ENCODE results near the gene MAST2. TPM values are rescaled to one million over a fixed set of nuclear protein-coding genes. Genes with fewer than 3 reads are reported as not detected.
"Not testable (repeated sequence)": the region's sequence is repeated elsewhere in the genome, so short reads cannot be mapped to it uniquely, and the experiment has no call there.

MAST2 gene
- total and polyA plus RNA-seq, 2 donors = 40.0 to 53.0 TPM

DNA sequence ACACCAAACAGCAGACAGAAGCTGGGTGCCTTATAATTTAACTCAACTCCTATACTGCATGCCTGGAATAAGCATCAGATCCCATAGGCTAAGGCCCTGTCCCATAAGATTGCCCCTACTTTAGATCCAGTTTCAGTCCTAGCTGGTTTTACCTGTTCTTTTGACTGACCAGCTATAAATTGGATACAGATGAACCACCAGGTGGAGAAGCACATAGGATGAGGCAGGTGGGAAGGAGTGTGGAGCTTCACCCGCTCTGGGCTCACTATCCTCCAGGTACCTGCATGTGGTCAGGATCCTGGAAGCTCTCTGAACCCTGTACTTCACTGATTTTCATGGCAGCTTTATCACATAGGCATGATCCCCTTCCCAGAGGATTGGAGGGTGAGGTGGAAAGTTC lies 51.3 kb downstream of the MAST2 start:
- Histone ChIP-seq H3K4me1 (ENCODE audit: insufficient read depth) (no peaks in the 10 kb centered on the region), H3K36me3 (ENCODE audit: insufficient read depth) (no peaks in the 10 kb centered on the region), H3K4me3 (ENCODE audit: low read depth, low read length) (no peak overlapping the region), H3K27ac (ENCODE audit: low read depth) (no peak overlapping the region)
- no peak for DNase-seq (ENCODE audit: extremely low spot score)
- WGBS = 100% methylated on average over 1 of the region's 1 CpG

DNA sequence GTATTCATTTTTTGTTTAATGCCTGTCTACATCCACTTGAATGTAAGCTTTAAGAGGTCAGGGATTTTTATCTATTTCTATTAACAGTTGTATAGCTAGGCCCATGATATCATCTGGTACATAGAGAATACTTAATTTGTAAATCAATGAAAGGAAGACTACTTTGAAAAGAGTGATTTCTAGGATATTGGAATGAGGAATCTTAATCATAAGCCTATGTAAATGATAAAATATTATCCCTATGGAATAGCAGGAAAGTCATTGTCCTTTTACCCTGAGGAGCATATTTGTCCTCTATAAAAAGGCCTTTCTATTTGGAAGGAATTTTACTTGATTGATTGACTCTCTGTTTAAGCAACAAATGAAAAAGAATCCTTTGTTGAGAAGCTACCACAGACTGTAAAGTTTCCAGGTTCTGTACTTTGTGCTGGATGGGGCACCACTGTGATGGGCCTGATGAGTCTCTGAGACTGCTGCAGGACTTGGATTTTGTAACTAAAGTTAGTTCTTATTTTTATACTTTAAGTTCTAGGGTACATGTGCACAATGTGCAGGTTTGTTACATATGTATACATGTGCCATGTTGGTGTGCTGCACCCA lies 53.8 kb downstream of the MAST2 start:
- no peak for DNase-seq (ENCODE audit: extremely low spot score)
- Histone ChIP-seq H3K27ac (ENCODE audit: low read depth) (no peak overlapping the region), H3K4me1 (ENCODE audit: insufficient read depth) (no peaks in the 10 kb centered on the region), H3K36me3 (ENCODE audit: insufficient read depth) (no peaks in the 10 kb centered on the region), H3K4me3 (ENCODE audit: low read depth, low read length) (no peak overlapping the region)

DNA sequence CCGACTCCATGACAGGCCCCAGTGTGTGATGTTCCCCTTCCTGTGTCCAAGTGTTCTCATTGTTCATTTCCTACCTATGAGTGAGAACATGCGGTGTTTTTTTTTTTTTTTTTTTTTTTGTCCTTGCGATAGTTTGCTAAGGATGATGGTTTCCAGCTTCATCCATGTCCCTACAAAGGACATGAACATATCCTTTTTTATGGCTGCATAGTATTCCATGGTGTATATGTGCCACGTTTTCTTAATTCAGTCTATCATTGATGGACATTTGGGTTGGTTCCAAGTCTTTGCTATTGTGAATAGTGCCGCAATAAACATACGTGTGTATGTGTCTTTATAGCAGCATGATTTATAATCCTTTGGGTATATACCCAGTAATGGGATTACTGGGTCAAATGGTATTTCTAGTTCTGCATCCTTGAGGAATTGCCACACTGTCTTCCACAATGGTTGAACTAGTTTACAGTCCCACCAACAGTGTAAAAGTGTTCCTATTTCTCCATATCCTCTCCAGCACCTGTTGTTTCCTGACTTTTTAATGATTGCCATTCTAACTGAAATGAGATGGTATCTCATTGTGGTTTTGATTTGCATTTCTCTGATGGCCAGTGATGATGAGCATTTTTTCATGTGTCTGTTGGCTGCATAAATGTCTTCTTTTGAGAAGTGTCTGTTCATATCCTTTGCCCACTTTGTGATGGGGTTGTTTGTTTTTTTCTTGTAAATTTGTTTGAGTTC lies 54.5 kb downstream of the MAST2 start:
- H3K4me1 ChIP-seq (ENCODE audit: insufficient read depth); H3K27ac ChIP-seq (ENCODE audit: low read depth); H3K36me3 ChIP-seq (ENCODE audit: insufficient read depth); DNase-seq (ENCODE audit: extremely low spot score); H3K4me3 ChIP-seq (ENCODE audit: low read depth, low read length): not testable (repeated sequence)
- 96% methylated on average over 6 of the region's 6 CpGs for WGBS

DNA sequence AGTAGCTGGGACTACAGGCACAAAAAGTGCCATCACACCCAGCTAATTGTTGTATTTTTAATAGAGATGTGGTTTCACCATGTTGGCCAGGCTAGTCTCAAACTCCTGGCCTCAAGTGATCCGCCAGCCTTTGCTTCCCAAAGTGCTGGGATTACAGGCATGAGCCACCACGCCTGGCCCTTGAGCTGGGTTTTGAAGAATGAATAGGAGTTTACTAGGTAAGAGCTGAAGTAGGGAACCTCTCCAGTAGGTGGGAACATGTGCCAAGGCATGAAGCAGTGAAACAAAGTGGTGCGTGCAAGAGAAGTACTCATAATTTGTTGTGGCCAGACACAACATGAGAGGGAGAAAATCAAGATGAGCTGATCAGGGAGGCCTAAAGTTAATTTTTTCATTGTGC lies 55.8 kb downstream of the MAST2 start:
- Histone ChIP-seq H3K27ac (ENCODE audit: low read depth) (no peak overlapping the region), H3K36me3 (ENCODE audit: insufficient read depth) (no peaks in the 10 kb centered on the region), H3K4me3 (ENCODE audit: low read depth, low read length) (no peak overlapping the region), H3K4me1 (ENCODE audit: insufficient read depth) (no peaks in the 10 kb centered on the region)
- DNase-seq (ENCODE audit: extremely low spot score) = no peak
- 94% methylated on average over 3 of the region's 3 CpGs for WGBS

DNA sequence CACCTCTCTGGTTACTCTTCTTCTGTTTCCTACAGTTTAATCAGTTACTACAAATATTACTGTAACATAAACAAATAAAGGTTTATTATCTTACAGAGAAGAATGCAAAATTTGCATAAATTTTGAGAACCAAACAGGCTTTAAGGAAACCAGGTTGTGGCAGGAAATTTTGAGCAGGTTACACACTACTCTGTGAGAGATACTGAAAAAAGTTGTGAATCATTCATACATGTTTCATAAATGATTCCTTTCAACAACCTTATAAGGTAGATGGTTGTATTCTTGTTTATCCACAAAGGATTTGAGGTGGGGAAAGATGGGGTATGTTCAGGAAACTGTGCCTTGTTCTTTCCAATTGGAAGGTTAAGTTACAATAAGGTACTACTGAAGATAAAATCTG lies 58.6 kb downstream of the MAST2 start:
- no peak for DNase-seq (ENCODE audit: extremely low spot score)
- no peaks in the 10 kb centered on the region for H3K4me1 ChIP-seq (ENCODE audit: insufficient read depth)
- no peak overlapping the region for H3K27ac ChIP-seq (ENCODE audit: low read depth)
- no peaks in the 10 kb centered on the region for H3K36me3 ChIP-seq (ENCODE audit: insufficient read depth)
- no peak overlapping the region for H3K4me3 ChIP-seq (ENCODE audit: low read depth, low read length)

DNA sequence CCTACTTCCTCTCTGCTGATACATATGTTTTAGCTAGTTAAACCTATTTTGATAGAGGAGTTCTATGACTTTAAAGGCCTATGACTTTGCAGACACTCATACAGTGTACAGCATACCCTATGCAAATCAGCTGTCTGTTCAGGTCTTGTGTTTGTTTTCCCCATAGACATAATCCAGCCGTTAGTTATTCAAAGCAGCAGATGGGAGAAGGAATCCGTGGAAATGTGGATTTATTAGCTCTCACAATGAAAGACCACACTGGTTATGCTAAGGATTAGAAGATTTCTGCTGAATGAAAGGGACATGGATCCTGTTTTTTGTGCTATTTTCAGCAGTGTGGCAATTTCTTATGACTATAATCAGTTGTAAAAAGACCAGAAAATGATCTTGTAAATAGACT lies 59.8 kb downstream of the MAST2 start:
- Histone ChIP-seq H3K36me3 (ENCODE audit: insufficient read depth) (no peaks in the 10 kb centered on the region), H3K4me3 (ENCODE audit: low read depth, low read length) (no peak overlapping the region), H3K4me1 (ENCODE audit: insufficient read depth) (no peaks in the 10 kb centered on the region), H3K27ac (ENCODE audit: low read depth) (no peak overlapping the region)
- no peak for DNase-seq (ENCODE audit: extremely low spot score)
- WGBS = 39% methylated on average over 2 of the region's 2 CpGs

DNA sequence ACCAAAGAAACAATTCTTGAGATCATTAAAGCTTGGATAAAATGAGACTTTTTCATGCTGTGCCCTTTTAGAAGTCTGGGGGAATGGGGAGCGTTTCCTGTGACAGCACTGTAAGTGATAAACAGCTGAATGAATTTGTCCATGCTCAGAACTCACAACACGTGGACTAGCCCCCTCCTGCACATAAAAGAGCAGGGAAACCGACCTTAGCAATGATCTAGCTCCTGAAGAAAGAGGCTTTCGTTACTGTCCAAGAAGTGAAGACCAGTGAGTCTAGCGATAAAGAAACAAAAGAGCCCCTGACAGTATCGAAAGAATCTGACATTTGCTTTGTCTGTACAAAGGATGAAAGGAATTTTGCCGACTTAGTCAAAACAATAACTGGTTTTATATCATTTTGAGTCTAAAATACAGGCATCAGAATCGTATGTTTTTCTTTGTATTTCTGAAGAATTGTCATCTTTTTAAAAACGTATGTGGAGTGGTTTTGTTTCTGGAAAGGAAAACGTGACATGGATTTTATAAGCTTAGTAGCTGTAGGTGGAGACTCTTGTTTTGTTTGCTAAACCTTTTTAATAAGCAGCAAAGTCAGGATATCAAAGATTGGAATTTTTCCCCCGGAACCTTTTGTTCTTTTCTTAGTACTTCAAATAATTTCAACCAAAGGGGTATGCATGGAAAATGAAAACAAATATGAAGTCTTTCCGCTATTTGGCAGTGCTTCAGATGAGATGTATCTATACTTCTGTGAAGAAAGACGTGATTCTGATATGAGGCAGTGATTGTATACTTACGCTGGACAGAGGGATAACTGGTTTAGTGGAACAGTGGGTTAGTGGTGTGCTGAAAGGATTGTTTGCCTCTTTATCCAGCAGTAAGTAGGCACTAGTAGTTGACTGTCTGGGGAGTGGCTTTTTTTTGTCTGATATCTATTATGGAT lies 61.0 kb downstream of the MAST2 start:
- Histone ChIP-seq H3K4me1 (ENCODE audit: insufficient read depth) (no peaks in the 10 kb centered on the region), H3K4me3 (ENCODE audit: low read depth, low read length) (peak overlapping the region; percentile 34), H3K27ac (ENCODE audit: low read depth) (no peak overlapping the region), H3K36me3 (ENCODE audit: insufficient read depth) (no peaks in the 10 kb centered on the region)
- WGBS = 18% methylated on average over 14 of the region's 14 CpGs
- peak; percentile 14 for DNase-seq (ENCODE audit: extremely low spot score)

DNA sequence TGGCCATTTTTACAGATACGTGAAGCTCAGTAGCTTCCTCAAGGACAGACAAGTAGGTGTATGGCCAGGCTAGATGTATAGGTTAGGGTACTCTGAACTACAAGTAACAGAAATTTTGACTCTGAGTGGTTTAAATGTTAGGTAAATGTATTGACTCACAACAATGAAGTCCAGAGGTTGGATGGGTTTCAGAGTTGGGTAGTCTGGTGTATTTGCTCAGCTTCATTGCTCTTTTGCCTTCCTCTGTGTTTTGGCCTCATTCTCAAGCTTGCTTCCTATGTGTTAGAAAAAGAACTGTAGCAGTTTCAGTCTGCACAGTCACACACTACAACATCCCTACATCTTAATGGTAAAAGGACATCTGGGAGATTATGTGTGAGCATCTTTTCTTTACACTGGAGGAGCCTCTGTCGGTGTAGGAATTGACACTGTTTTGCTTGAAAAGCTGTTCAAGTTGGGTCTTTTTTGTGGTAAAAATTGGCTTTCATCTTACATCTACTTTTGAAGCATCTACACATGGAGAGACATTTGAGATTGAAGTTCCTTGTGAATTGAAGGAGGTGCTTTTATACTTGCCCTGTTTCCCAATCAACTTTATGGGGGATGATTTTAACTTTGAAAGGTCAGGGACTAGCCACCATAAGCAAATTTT lies 64.4 kb downstream of the MAST2 start:
- Histone ChIP-seq H3K36me3 (ENCODE audit: insufficient read depth) (no peaks in the 10 kb centered on the region), H3K4me3 (ENCODE audit: low read depth, low read length) (no peak overlapping the region), H3K27ac (ENCODE audit: low read depth) (no peak overlapping the region), H3K4me1 (ENCODE audit: insufficient read depth) (no peaks in the 10 kb centered on the region)
- DNase-seq (ENCODE audit: extremely low spot score) = no peak
- 98% methylated on average over 2 of the region's 2 CpGs for WGBS

DNA sequence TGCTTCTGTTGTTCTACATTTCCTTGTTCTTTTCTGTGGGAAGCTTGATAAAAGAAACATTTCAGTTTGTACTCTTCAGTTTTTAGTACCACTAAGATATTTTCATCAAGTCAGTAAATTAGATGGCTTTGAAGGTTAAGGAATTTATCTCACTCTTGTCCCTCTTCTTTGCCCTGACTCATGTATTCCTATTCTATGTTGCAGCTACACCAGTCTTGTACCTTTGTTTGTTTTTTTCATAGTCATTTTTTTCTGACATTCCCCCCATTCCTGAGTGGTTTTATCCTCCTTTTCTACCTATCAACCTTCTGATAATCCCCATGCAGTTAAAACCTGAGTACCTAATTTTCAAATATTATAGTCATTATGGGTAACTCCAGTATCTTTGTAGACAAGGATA lies 65.4 kb downstream of the MAST2 start:
- Histone ChIP-seq H3K4me1 (ENCODE audit: insufficient read depth) (no peaks in the 10 kb centered on the region), H3K4me3 (ENCODE audit: low read depth, low read length) (no peak overlapping the region), H3K27ac (ENCODE audit: low read depth) (no peak overlapping the region), H3K36me3 (ENCODE audit: insufficient read depth) (no peaks in the 10 kb centered on the region)
- no peak for DNase-seq (ENCODE audit: extremely low spot score)

DNA sequence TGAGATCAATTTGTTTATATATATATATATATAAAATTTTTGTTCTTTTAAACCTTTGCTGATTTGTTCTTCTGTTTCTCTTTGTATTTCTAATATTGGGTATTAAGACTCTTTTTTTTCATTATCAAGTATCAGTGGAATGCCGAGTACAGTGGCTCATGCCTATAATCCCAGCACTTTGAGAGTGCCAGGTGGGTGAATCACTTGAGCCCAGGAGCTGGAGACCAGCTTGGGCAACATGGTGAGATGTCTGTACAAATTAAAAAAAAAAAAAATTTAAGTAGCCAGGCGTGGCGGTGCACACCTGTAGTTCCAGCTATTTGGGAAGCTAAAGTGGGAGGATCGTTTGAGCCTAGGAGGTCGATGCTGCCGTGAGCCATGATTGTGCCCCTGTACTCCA lies 67.1 kb downstream of the MAST2 start:
- Histone ChIP-seq H3K27ac (ENCODE audit: low read depth) (no peak overlapping the region), H3K4me3 (ENCODE audit: low read depth, low read length) (no peak overlapping the region), H3K36me3 (ENCODE audit: insufficient read depth) (no peaks in the 10 kb centered on the region), H3K4me1 (ENCODE audit: insufficient read depth) (no peaks in the 10 kb centered on the region)
- WGBS = 97% methylated on average over 6 of the region's 6 CpGs
- no peak for DNase-seq (ENCODE audit: extremely low spot score)

DNA sequence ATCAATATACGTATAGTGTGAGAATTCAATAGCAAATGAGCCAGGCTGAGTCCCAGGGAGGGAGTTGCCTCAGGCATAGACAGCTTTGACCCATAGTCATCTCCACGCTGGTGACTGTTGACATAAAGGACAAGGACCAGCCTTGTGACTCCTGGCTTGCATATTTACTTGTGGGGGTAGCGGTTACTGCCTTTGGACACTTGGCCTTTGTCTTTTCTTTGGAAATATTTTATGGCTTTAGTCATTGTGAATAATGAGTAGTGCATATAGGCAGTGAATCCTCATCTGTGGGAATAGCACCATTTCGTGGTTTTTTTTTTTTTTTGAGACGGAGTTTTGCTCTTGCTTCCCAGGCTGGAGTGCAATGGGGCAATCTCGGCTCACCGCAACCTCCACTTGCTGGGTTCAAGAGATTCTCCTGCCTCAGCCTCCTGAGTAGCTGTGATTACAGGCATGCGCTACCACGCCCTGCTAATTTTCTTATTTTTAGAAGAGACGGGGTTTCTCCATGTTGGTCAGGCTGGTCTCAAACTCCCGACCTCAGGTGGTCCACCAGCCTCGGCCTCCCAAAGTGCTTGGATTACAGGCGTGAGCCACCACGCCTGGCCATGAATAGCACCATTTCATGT lies 68.9 kb downstream of the MAST2 start:
- H3K4me1 ChIP-seq (ENCODE audit: insufficient read depth); DNase-seq (ENCODE audit: extremely low spot score); H3K36me3 ChIP-seq (ENCODE audit: insufficient read depth); H3K4me3 ChIP-seq (ENCODE audit: low read depth, low read length); H3K27ac ChIP-seq (ENCODE audit: low read depth): not testable (repeated sequence)
- 96% methylated on average over 14 of the region's 14 CpGs for WGBS

DNA sequence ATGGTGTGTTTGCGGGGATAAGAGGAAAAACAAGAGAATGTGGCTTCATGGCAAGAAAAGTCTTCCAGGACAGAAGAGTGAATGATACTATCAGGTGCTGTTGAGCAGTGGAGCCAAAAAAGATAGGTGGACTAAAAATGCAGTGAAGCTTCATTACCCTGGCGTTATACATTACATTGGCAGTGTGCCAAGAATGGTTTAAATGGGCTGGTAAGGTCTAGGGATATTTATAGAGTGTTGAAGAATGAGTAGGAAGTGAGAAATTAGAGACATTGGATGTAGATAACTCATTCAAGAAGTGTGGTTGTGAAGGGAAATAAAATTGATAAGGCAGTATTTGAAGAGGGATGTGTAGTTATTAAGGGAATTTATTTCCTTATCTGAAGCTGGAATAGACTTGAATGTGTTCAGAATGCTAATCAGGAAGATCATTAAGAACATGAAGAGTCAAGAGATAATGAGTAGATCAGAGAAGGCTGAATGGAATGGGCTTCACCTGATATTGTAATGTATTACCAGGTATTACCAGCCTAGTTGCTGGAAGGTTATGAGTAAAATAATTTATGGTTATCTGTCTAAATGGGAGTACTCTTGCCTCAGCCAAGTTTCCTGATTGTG lies 72.7 kb downstream of the MAST2 start:
- no peak for DNase-seq (ENCODE audit: extremely low spot score)
- H3K36me3 ChIP-seq (ENCODE audit: insufficient read depth) = no peaks in the 10 kb centered on the region
- 75% methylated on average over 2 of the region's 2 CpGs for WGBS
- H3K27ac ChIP-seq (ENCODE audit: low read depth) = no peak overlapping the region
- no peaks in the 10 kb centered on the region for H3K4me1 ChIP-seq (ENCODE audit: insufficient read depth)
- H3K4me3 ChIP-seq (ENCODE audit: low read depth, low read length) = no peak overlapping the region

DNA sequence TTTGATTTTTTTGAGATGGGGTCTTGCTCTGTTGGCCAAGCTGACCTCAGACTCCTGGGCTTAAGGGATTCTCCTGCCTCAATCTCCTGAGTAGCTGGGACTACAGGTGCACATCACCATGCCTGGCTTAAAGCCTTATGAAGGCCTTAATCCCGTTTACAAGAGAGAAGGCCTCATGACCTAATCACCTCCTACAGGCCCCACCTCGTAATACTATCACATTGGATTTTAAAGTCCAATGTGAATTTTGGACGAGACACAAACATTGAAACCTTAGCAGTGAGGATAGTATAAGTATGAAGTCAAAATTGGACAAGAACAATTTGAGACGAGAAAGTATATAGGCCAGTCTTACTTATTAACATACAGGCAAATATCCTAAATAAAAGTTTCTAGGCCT lies 73.9 kb downstream of the MAST2 start:
- WGBS = 79% methylated on average over 4 of the region's 4 CpGs
- Histone ChIP-seq H3K36me3 (ENCODE audit: insufficient read depth) (no peaks in the 10 kb centered on the region), H3K4me1 (ENCODE audit: insufficient read depth) (no peaks in the 10 kb centered on the region), H3K4me3 (ENCODE audit: low read depth, low read length) (no peak overlapping the region), H3K27ac (ENCODE audit: low read depth) (no peak overlapping the region)
- no peak for DNase-seq (ENCODE audit: extremely low spot score)

Data from urinary bladder (tissue), 4 donors.